SK-N-SH treated with all-trans-retinoic acid at 6 μM for 48 hours (cell line): ENCODE results near the gene FBXO47.

Experiments
- CSRNP3 ChIP-seq: fragments of 250-450 bp; sonication (Bioruptor Pico); IDR thresholded peaks from 2 replicates; pipeline ENCODE4 v1.5.1; 2021; ENCODE audit warnings: mild to moderate bottlenecking, moderate library complexity
- GLIS3 ChIP-seq: fragments of 250-450 bp; sonication (Bioruptor Pico); IDR thresholded peaks from 2 replicates; pipeline ENCODE4 v1.5.0; 2020; ENCODE audit warnings: mild to moderate bottlenecking, moderate library complexity
- TF ChIP-seq, protein P1 (sequence below): fragments of 250-450 bp; sonication (Bioruptor Pico); IDR thresholded peaks from 2 replicates; pipeline ENCODE4 v1.8.0; 2020; ENCODE audit warnings: mild to moderate bottlenecking, moderate library complexity, borderline replicate concordance

- TF ChIP-seq GLIS3 (no peak), CSRNP3 (CRISPR knock-in tag) (no peak)
- TF ChIP-seq, protein P1, sequence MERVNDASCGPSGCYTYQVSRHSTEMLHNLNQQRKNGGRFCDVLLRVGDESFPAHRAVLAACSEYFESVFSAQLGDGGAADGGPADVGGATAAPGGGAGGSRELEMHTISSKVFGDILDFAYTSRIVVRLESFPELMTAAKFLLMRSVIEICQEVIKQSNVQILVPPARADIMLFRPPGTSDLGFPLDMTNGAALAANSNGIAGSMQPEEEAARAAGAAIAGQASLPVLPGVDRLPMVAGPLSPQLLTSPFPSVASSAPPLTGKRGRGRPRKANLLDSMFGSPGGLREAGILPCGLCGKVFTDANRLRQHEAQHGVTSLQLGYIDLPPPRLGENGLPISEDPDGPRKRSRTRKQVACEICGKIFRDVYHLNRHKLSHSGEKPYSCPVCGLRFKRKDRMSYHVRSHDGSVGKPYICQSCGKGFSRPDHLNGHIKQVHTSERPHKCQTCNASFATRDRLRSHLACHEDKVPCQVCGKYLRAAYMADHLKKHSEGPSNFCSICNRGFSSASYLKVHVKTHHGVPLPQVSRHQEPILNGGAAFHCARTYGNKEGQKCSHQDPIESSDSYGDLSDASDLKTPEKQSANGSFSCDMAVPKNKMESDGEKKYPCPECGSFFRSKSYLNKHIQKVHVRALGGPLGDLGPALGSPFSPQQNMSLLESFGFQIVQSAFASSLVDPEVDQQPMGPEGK (CRISPR knock-in tag): no peak
Measured at GRCh38 chr17:38905375-38905774, 61.8 kb downstream of the FBXO47 start.
